NB4 (cell line): ENCODE data around the gene SMIM34.
"Not testable (repeated sequence)": the region's sequence is repeated elsewhere in the genome, so short reads cannot be mapped to it uniquely, and the experiment has no call there.

Experiments used
- CTCF ChIP-seq: IDR thresholded peaks from one replicate; pipeline ENCODE4 v1.5.1; 2012; ENCODE audit warnings: low read depth, low read length
- POLR2A ChIP-seq: IDR thresholded peaks from 2 replicates; pipeline ENCODE4 v1.6.1; 2011; ENCODE audit warnings: mild to moderate bottlenecking; ENCODE audit not compliant: insufficient read length; ENCODE audit errors: extremely low read depth

GRCh38 chr21:34375619-34375972 lies 48.2 kb downstream of the SMIM34 start:
- not testable (repeated sequence) for TF ChIP-seq CTCF, POLR2A
